ENCODE measurements around the gene KLHL21.
A peak's percentile ranks its signal among the peaks of the same experiment; 100 is the strongest.
"Not testable (repeated sequence)": the region's sequence is repeated elsewhere in the genome, so short reads cannot be mapped to it uniquely, and the experiment has no call there.

KLHL21 gene

GRCh38 chr1:6603238-6603914 is 707 bp upstream of the KLHL21 start:
- peak; percentile 53 to 87 for DNase-seq
- Histone ChIP-seq H3K4me1 (peaks cover 0 to 71% (median 39%) of the 10 kb centered on the region in 4 donors), H3K27ac (peak overlapping the region; percentile 98 to 99)

GRCh38 chr1:6601923-6602668 is 573 bp downstream of the KLHL21 start:
- no peaks in the 10 kb centered on the region for H3K27me3 ChIP-seq
- DNase-seq, result no peak
- peak overlapping the region; percentile 95 to 98 for H3K4me3 ChIP-seq
- no peak for TF ChIP-seq CTCF (IDR thresholded peaks at IDR 0.05)
- H3K27ac ChIP-seq, result peak overlapping the region; percentile 98 to 99
- intact Hi-C loops (cut with DNase I; ENCODE audit: low total_unique reads), result loop anchor here (5.0 kb wide), 1 partner anchor 35 kb away; no protein-coding TSS in a partner anchor
- H3K9me3 ChIP-seq, result no peaks in the 10 kb centered on the region
- peaks cover 23 to 28% (median 26%) of the 10 kb centered on the region in 3 donors for H3K36me3 ChIP-seq
- H3K4me1 ChIP-seq, result peaks cover 0 to 71% (median 52%) of the 10 kb centered on the region in 4 donors

More at GRCh38 chr1:6603238-6603914, 707 bp upstream of the KLHL21 start:
- Histone ChIP-seq H3K36me3 (peaks cover 10 to 15% (median 13%) of the 10 kb centered on the region in 3 donors), H3K4me3 (peak overlapping the region; percentile 95 to 98), H3K27me3 (no peaks in the 10 kb centered on the region), H3K9me3 (no peaks in the 10 kb centered on the region)
- TF ChIP-seq CTCF (IDR thresholded peaks at IDR 0.05), result no peak
- intact Hi-C loops (cut with DNase I; ENCODE audit: low total_unique reads), result loop anchor here (5.0 kb wide), 1 partner anchor 34 kb away; no protein-coding TSS in a partner anchor

GRCh38 chr1:6601049-6601922 is 1.4 kb downstream of the KLHL21 start:
- peak; percentile 93 to 95 for DNase-seq
- peaks cover 0 to 71% (median 60%) of the 10 kb centered on the region in 4 donors for H3K4me1 ChIP-seq

GRCh38 chr1:6600410-6601048 is 2.1 kb downstream of the KLHL21 start:
- Histone ChIP-seq H3K4me1 (peaks cover 0 to 71% (median 64%) of the 10 kb centered on the region in 4 donors), H3K27me3 (no peaks in the 10 kb centered on the region), H3K36me3 (peaks cover 37 to 44% (median 41%) of the 10 kb centered on the region in 3 donors), H3K4me3 (peak overlapping the region; percentile 95 to 98), H3K27ac (peak overlapping the region; percentile 98 to 99), H3K9me3 (no peaks in the 10 kb centered on the region)
- TF ChIP-seq CTCF (IDR thresholded peaks at IDR 0.05), result no peak
- intact Hi-C loops (cut with DNase I; ENCODE audit: low total_unique reads), result loop anchor here (5.0 kb wide), 1 partner anchor 37 kb away; no protein-coding TSS in a partner anchor
- no peak for DNase-seq

More at GRCh38 chr1:6601049-6601922, 1.4 kb downstream of the KLHL21 start:
- Histone ChIP-seq H3K4me3 (peak overlapping the region; percentile 95 to 98), H3K27me3 (no peaks in the 10 kb centered on the region), H3K9me3 (no peaks in the 10 kb centered on the region), H3K36me3 (peaks cover 30 to 36% (median 34%) of the 10 kb centered on the region in 3 donors), H3K27ac (peak overlapping the region; percentile 98 to 99)
- intact Hi-C loops (cut with DNase I; ENCODE audit: low total_unique reads), result loop anchor here (5.0 kb wide), 1 partner anchor 36 kb away; no protein-coding TSS in a partner anchor
- peak in 1 of 2 experiments; percentile 8 for TF ChIP-seq CTCF (IDR thresholded peaks at IDR 0.05)

- peak overlapping the region; percentile 98 to 99 for H3K27ac ChIP-seq
- peaks cover 0 to 70% (median 64%) of the 10 kb centered on the region in 4 donors for H3K4me1 ChIP-seq
- H3K4me3 ChIP-seq, result peak overlapping the region; percentile 95 to 98
- DNase-seq, H3K9me3 ChIP-seq, H3K27me3 ChIP-seq: not testable (repeated sequence)
- H3K36me3 ChIP-seq, result peaks cover 43 to 49% (median 47%) of the 10 kb centered on the region in 3 donors
- intact Hi-C loops (cut with DNase I; ENCODE audit: low total_unique reads), result loop anchor here (5.0 kb wide), 1 partner anchor 37 kb away; no protein-coding TSS in a partner anchor
Measured at GRCh38 chr1:6599991-6600390, 2.7 kb downstream of the KLHL21 start.
